ENCODE data around the gene SLC4A1. TPM values are rescaled to one million over a fixed set of nuclear protein-coding genes. Genes with fewer than 3 reads are reported as not detected.

SLC4A1 gene
- total RNA-seq, 1 experiment from 2014 or later: not detected

- CTCF ChIA-PET: interaction anchor here (0.6 to 0.7 kb wide), 2 partner anchors 100 to 116 kb away, joined by 3 read pairs; no protein-coding TSS in a partner anchor
- POLR2A ChIA-PET: interaction anchor here (0.7 to 1.0 kb wide), 3 partner anchors 10 to 113 kb away, joined by 3 to 4 read pairs (median 3); no protein-coding TSS in a partner anchor
- ATAC-seq (no peak), DNase-seq (ENCODE audit: low spot score) (no peak)
- no peak for TF ChIP-seq JAZF1 (CRISPR knock-in tag; IDR thresholded peaks at IDR 0.05)
- Mint-ChIP-seq H3K4me1 (peaks cover 21% of the 10 kb centered on the region), H3K36me3 (peaks cover 54% of the 10 kb centered on the region), H3K4me3 (no peak overlapping the region), H3K27ac (peak overlapping the region; percentile 34; the same call in 1 of the 2 replicates), H3K27me3 (ENCODE audit: low read depth) (no peaks in the 10 kb centered on the region), H3K9me3 (no peaks in the 10 kb centered on the region)
These were observed 53.8 kb downstream of the SLC4A1 start for GRCh38 chr17:44214230-44214494.

DNA sequence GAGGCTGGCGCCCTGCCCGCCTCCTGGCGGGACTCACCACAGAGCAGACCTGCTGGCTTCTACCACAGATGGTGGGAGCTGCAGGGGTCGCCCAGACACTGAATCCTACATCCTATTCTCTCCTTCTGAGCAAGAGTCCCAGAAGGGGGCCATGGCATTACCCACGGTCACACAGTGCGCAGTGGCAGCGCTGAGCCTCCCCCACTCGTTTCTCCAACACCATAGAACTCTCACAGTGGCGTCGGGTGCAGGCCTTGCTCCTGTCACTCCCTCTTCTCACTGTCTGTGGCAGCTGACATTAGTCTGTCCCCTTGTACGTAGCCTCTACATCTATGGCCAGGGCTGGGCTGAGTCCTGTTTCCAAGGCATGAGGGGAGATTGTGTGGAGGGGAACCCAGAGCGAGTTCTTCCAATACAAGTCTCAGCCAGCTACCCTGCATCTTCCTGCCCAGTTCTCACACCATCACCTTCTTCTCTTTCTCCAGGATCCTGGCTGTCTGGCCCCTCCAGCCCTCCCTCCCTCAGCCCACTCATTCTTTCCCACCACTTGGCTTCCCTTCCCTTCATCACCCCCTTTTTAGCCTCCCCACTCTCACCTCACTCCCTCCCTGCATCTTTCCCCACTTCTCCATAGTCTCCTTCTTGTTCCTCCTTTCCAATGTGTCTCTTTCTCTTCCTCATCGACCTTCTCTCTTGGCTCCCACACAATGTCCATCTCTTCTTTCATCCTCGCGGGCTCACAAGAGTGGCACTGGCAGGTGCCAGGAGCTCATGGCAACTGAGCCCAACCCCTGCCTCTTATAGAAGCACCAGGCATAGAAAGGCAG, 54.3 kb downstream of the SLC4A1 start:
- ChIA-PET POLR2A (interaction anchor here (0.7 to 1.0 kb wide), 3 partner anchors 9 to 113 kb away, joined by 3 to 4 read pairs (median 3); no protein-coding TSS in a partner anchor), CTCF (interaction anchor here (0.6 to 2.1 kb wide), 5 partner anchors 8 to 132 kb away, joined by 3 to 12 read pairs (median 3); partner anchors contain the start of gene GRN)
- no peaks in the 10 kb centered on the region for H3K27me3 Mint-ChIP-seq (ENCODE audit: low read depth)
- no peak for TF ChIP-seq TEAD4 (CRISPR knock-in tag; IDR thresholded peaks at IDR 0.05)
- TF ChIP-seq NFYB (CRISPR knock-in tag; conservative IDR thresholded peaks at IDR 0.05; ENCODE audit: low read depth): no peak
- no peak for TF ChIP-seq ZNF219 (CRISPR knock-in tag; IDR thresholded peaks at IDR 0.05; ENCODE audit: borderline replicate concordance)
- no peak for TF ChIP-seq GTF2I (CRISPR knock-in tag; conservative IDR thresholded peaks at IDR 0.05)
- TF ChIP-seq, protein P1, sequence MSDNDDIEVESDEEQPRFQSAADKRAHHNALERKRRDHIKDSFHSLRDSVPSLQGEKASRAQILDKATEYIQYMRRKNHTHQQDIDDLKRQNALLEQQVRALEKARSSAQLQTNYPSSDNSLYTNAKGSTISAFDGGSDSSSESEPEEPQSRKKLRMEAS (CRISPR knock-in tag; IDR thresholded peaks at IDR 0.05): no peak
- TF ChIP-seq IRF2 (CRISPR knock-in tag; IDR thresholded peaks at IDR 0.05; ENCODE audit: borderline replicate concordance, low read depth): no peak
- no peak for TF ChIP-seq NFATC4 (CRISPR knock-in tag; IDR thresholded peaks at IDR 0.05)
- no peak for TF ChIP-seq EMX1 (CRISPR knock-in tag; IDR thresholded peaks at IDR 0.05)
- TF ChIP-seq SMAD3 (CRISPR knock-in tag; IDR thresholded peaks at IDR 0.05; ENCODE audit: borderline replicate concordance): no peak
- TF ChIP-seq ZNF512 (CRISPR knock-in tag; IDR thresholded peaks at IDR 0.05; ENCODE audit: borderline replicate concordance): no peak
- no peak for TF ChIP-seq MLX (CRISPR knock-in tag; IDR thresholded peaks at IDR 0.05)
- TF ChIP-seq, protein P2, sequence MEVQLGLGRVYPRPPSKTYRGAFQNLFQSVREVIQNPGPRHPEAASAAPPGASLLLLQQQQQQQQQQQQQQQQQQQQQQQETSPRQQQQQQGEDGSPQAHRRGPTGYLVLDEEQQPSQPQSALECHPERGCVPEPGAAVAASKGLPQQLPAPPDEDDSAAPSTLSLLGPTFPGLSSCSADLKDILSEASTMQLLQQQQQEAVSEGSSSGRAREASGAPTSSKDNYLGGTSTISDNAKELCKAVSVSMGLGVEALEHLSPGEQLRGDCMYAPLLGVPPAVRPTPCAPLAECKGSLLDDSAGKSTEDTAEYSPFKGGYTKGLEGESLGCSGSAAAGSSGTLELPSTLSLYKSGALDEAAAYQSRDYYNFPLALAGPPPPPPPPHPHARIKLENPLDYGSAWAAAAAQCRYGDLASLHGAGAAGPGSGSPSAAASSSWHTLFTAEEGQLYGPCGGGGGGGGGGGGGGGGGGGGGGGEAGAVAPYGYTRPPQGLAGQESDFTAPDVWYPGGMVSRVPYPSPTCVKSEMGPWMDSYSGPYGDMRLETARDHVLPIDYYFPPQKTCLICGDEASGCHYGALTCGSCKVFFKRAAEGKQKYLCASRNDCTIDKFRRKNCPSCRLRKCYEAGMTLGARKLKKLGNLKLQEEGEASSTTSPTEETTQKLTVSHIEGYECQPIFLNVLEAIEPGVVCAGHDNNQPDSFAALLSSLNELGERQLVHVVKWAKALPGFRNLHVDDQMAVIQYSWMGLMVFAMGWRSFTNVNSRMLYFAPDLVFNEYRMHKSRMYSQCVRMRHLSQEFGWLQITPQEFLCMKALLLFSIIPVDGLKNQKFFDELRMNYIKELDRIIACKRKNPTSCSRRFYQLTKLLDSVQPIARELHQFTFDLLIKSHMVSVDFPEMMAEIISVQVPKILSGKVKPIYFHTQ (CRISPR knock-in tag; IDR thresholded peaks at IDR 0.05): no peak
- no peaks in the 10 kb centered on the region for H3K9me3 Mint-ChIP-seq
- H3K4me1 Mint-ChIP-seq: peaks cover 21% of the 10 kb centered on the region
- peaks cover 56% of the 10 kb centered on the region for H3K36me3 Mint-ChIP-seq
- no peak overlapping the region for H3K4me3 Mint-ChIP-seq
- ATAC-seq: no peak
- H3K27ac Mint-ChIP-seq: peak overlapping the region; percentile 74; the same call in 1 of the 2 replicates
- DNase-seq (ENCODE audit: low spot score): no peak

DNA sequence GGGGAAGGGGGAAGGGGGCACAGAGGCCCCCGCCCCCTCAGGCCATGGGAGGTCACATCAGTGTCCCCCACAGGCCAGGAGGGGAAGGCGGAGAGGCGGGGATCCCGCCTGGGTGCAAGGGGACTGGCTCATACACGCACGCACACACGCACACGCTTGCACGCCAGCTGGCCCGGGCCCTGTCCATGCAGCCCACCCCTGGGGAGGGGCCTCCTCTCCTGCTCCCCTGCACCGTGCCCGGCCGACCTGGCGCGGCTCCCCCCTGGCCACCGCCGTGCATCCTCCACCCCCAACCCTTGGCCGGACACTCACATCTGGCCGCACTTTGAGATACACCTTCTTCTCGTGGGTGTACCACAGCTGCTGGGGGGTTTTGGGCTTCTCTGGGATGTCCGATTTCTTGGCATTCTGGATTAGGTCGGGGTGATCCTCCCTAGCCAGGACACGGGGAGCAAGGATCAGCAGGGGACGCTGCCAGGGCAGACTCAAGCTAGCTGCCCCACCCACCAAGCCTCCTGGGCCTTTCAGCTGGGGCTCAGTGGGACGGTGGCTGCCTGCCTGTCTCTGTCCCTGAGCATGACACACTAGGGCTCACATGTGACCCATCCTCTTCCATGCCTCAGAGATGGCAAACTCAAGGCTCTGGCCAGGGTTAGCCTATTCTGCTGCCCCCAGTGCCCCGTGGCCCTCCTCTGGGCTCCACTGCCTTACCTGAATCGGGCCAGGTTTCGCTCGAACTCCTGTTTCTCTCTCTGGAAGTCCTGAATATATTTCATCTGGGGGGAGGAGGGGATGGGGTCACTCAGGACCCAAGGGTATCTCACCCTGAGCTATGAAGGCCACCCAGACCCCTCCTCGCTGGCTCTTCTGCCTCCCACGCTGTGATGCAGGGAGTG, 55.2 kb downstream of the SLC4A1 start:
- Mint-ChIP-seq H3K4me1 (peaks cover 19% of the 10 kb centered on the region), H3K27me3 (ENCODE audit: low read depth) (no peaks in the 10 kb centered on the region), H3K4me3 (no peak overlapping the region), H3K27ac (peak overlapping the region; percentile 74), H3K9me3 (no peaks in the 10 kb centered on the region), H3K36me3 (peaks cover 63% of the 10 kb centered on the region)
- no peak for ATAC-seq
- ChIA-PET POLR2A (interaction anchor here (1.0 kb wide), 1 partner anchor 114 kb away, joined by 3 read pairs; no protein-coding TSS in a partner anchor), CTCF (interaction anchor here (1.0 to 3.9 kb wide), 4 partner anchors 9 to 133 kb away, joined by 3 to 37 read pairs (median 8); partner anchors contain the start of gene GRN)
- DNase-seq (ENCODE audit: low spot score): no peak
- TF ChIP-seq ZBTB21 (CRISPR knock-in tag; IDR thresholded peaks at IDR 0.05; ENCODE audit: borderline replicate concordance): no peak
- TF ChIP-seq USF1 (CRISPR knock-in tag; IDR thresholded peaks at IDR 0.05): no peak
- no peak for TF ChIP-seq ZNF423 (CRISPR knock-in tag; IDR thresholded peaks at IDR 0.05)
- TF ChIP-seq, protein P3, sequence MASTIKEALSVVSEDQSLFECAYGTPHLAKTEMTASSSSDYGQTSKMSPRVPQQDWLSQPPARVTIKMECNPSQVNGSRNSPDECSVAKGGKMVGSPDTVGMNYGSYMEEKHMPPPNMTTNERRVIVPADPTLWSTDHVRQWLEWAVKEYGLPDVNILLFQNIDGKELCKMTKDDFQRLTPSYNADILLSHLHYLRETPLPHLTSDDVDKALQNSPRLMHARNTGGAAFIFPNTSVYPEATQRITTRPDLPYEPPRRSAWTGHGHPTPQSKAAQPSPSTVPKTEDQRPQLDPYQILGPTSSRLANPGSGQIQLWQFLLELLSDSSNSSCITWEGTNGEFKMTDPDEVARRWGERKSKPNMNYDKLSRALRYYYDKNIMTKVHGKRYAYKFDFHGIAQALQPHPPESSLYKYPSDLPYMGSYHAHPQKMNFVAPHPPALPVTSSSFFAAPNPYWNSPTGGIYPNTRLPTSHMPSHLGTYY (CRISPR knock-in tag; IDR thresholded peaks at IDR 0.05): no peak
- no peak for TF ChIP-seq ATF6 (CRISPR knock-in tag; IDR thresholded peaks at IDR 0.05)
- no peak for TF ChIP-seq NR3C1 (CRISPR knock-in tag; conservative IDR thresholded peaks at IDR 0.05; ENCODE audit: low read depth)
